HEK293 (cell line): Measurements from ENCODE around the gene RGS19.
"Not testable (repeated sequence)": the region's sequence is repeated elsewhere in the genome, so short reads cannot be mapped to it uniquely, and the experiment has no call there.

Source experiments
- CTCF ChIA-PET: fragments of 350-600 bp; formaldehyde crosslinking; extraction: SDS; loops from one replicate; lab custom pipeline; 2021; ENCODE audit warnings: antibody characterized with exemption; lab: Yijun Ruan, JAX
- POLR2A ChIA-PET: fragments of 300-600 bp; formaldehyde crosslinking; extraction: SDS; loops from one replicate; lab custom pipeline; 2020; ENCODE audit warnings: antibody characterized with exemption, inconsistent platforms; lab: Yijun Ruan, JAX
- H3K27ac ChIP-seq: fragments of 200-500 bp; sonication (Bioruptor generic); 2 replicates; pipeline ENCODE4 v1.5.1; 2014; ENCODE audit warnings: low read depth, low read length, control low read depth, inconsistent platforms; ENCODE audit errors: extremely low read depth
- H3K36me3 ChIP-seq, 2 experiments: fragments of 200-500 bp in 1 of 2; sonication (Bioruptor generic) in 1 of 2; 1 replicate in 1 of 2; 2 replicates in 1 of 2; pipeline ENCODE4 v1.5.1; 2014 to 2017; ENCODE audit warnings: inconsistent platforms in 2 of 2, low read length in 2 of 2; ENCODE audit not compliant: control insufficient read depth in 2 of 2, insufficient read depth in 1 of 2
- H3K4me1 ChIP-seq: fragments of 200-500 bp; sonication (Bioruptor generic); 2 replicates; pipeline ENCODE4 v1.5.1; 2014; ENCODE audit warnings: mild to moderate bottlenecking, low read length, inconsistent platforms; ENCODE audit not compliant: control insufficient read depth, insufficient read depth
- H3K4me3 ChIP-seq: 2 replicates; pipeline ENCODE4 v1.5.1; 2011; ENCODE audit warnings: low read depth, mild to moderate bottlenecking, control low read depth, low read length, moderate library complexity
- H3K9me3 ChIP-seq: fragments of 200-500 bp; sonication (Bioruptor generic); 2 replicates; pipeline ENCODE4 v1.5.1; 2014; ENCODE audit warnings: low read depth, low read length, inconsistent platforms; ENCODE audit not compliant: control insufficient read depth, insufficient read depth
- IKZF3 ChIP-seq: fragments of 450-650 bp; IDR thresholded peaks from 2 replicates; pipeline ENCODE4 v1.5.0; 2018; ENCODE audit warnings: missing biosample characterization, mild to moderate bottlenecking, missing genetic modification characterization, moderate library complexity
- SCRT2 ChIP-seq: fragments of 450-650 bp; formaldehyde crosslinking; IDR thresholded peaks from 2 replicates; pipeline ENCODE4 v1.5.1; 2016; ENCODE audit warnings: missing biosample characterization, missing genetic modification characterization
- ZBTB7A ChIP-seq: fragments of 450-650 bp; formaldehyde crosslinking; IDR thresholded peaks from 2 replicates; pipeline ENCODE4 v1.5.1; 2016; ENCODE audit warnings: low read depth, missing biosample characterization, missing genetic modification characterization
- ZNF16 ChIP-seq: fragments of 450-650 bp; formaldehyde crosslinking; IDR thresholded peaks from 2 replicates; pipeline ENCODE4 v1.5.1; 2016; ENCODE audit warnings: low read depth, missing biosample characterization, missing genetic modification characterization
- ZNF292 ChIP-seq: fragments of 450-650 bp; formaldehyde crosslinking; IDR thresholded peaks from 2 replicates; pipeline ENCODE4 v1.5.1; 2016; ENCODE audit warnings: low read depth, missing biosample characterization, missing genetic modification characterization, borderline replicate concordance
- ZNF623 ChIP-seq: fragments of 450-650 bp; formaldehyde crosslinking; IDR thresholded peaks from 2 replicates; pipeline ENCODE4 v1.5.1; 2016; ENCODE audit warnings: missing biosample characterization, missing genetic modification characterization
- ZNF837 ChIP-seq: fragments of 450-650 bp; formaldehyde crosslinking; IDR thresholded peaks from 2 replicates; pipeline ENCODE4 v1.5.1; 2016; ENCODE audit warnings: missing biosample characterization, missing genetic modification characterization
- TF ChIP-seq, protein P1 (sequence below): fragments of 450-650 bp; formaldehyde crosslinking; IDR thresholded peaks from 2 replicates; pipeline ENCODE4 v1.5.1; 2017; ENCODE audit warnings: missing biosample characterization, missing genetic modification characterization
- TF ChIP-seq, protein P2 (sequence below): fragments of 450-650 bp; IDR thresholded peaks from 2 replicates; pipeline ENCODE4 v1.5.1; 2018; ENCODE audit warnings: missing biosample characterization, missing genetic modification characterization
- TF ChIP-seq, protein P3 (sequence below): fragments of 450-650 bp; formaldehyde crosslinking; conservative IDR thresholded peaks from 2 replicates; pipeline ENCODE4 v1.5.1; 2016; ENCODE audit warnings: low read depth, missing biosample characterization, missing genetic modification characterization
- TF ChIP-seq, protein P4 (sequence below): fragments of 450-650 bp; formaldehyde crosslinking; IDR thresholded peaks from 2 replicates; pipeline ENCODE4 v1.5.1; 2017; ENCODE audit warnings: missing biosample characterization, missing genetic modification characterization

Gene RGS19

DNA sequence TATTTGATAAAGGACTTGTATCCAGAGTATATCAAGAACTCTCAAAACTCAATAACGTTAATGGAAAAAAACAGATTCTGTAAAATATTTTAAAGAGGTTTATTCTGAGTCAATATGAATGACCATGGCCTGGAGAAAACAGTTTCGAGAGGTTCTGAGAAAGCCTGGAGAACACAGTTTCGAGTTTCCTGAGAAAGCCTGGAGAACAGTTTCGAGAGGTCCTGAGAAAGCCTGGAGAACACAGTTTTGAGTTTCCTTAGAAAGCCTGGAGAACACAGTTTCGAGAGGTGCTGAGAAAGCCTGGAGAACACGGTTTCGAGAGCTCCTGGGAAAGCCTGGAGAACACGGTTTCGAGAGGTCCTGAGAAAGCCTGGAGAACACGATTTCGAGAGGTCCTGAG, 43.6 kb upstream of the RGS19 start:
- TF ChIP-seq, protein P1, sequence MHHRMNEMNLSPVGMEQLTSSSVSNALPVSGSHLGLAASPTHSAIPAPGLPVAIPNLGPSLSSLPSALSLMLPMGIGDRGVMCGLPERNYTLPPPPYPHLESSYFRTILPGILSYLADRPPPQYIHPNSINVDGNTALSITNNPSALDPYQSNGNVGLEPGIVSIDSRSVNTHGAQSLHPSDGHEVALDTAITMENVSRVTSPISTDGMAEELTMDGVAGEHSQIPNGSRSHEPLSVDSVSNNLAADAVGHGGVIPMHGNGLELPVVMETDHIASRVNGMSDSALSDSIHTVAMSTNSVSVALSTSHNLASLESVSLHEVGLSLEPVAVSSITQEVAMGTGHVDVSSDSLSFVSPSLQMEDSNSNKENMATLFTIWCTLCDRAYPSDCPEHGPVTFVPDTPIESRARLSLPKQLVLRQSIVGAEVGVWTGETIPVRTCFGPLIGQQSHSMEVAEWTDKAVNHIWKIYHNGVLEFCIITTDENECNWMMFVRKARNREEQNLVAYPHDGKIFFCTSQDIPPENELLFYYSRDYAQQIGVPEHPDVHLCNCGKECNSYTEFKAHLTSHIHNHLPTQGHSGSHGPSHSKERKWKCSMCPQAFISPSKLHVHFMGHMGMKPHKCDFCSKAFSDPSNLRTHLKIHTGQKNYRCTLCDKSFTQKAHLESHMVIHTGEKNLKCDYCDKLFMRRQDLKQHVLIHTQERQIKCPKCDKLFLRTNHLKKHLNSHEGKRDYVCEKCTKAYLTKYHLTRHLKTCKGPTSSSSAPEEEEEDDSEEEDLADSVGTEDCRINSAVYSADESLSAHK (tag by site-specific recombination) = peak; percentile 97
- H3K4me3 ChIP-seq, POLR2A ChIA-PET, H3K36me3 ChIP-seq, H3K27ac ChIP-seq, H3K9me3 ChIP-seq, H3K4me1 ChIP-seq: not testable (repeated sequence)
- CTCF ChIA-PET = interaction anchor here (0.8 to 1.6 kb wide), 2 partner anchors 23 to 38 kb away, joined by 3 to 6 read pairs; no protein-coding TSS in a partner anchor

DNA sequence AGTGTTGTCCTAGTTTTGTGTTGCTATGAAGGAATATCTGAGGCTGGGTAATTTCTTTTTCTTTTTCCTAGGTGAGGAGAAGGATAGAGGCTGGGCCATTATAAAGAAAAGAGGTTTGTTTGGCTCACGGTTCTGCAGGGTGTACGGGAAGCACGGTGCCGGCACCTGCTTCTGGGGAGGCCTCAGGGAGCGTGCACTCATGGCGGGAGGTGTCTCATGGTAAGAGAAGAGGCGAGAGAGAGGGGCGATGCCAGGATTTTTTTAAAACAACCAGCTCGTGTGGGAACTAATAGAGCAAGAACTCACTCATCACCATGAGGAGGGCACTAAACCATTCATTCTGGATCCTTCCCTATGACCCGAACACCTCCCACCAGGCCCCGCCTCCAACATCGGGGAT, 42.3 kb upstream of the RGS19 start:
- Histone ChIP-seq H3K36me3 (no peaks in the 10 kb centered on the region), H3K27ac (no peak overlapping the region), H3K4me1 (no peaks in the 10 kb centered on the region)
- no peak for TF ChIP-seq ZNF16 (tag by site-specific recombination)
- TF ChIP-seq, all 188 proteins: peak for 0
- CTCF ChIA-PET = interaction anchor here (1.1 to 3.5 kb wide), 7 partner anchors 10 to 141 kb away, joined by 3 to 35 read pairs (median 10); partner anchors contain the start of genes LKAAEAR1, PRPF6 and SAMD10
- POLR2A ChIA-PET = interaction anchor here (0.9 kb wide), 1 partner anchor 583 kb away, joined by 5 read pairs; no protein-coding TSS in a partner anchor
- H3K4me3 ChIP-seq = no peak overlapping the region
- H3K9me3 ChIP-seq = no peaks in the 10 kb centered on the region

DNA sequence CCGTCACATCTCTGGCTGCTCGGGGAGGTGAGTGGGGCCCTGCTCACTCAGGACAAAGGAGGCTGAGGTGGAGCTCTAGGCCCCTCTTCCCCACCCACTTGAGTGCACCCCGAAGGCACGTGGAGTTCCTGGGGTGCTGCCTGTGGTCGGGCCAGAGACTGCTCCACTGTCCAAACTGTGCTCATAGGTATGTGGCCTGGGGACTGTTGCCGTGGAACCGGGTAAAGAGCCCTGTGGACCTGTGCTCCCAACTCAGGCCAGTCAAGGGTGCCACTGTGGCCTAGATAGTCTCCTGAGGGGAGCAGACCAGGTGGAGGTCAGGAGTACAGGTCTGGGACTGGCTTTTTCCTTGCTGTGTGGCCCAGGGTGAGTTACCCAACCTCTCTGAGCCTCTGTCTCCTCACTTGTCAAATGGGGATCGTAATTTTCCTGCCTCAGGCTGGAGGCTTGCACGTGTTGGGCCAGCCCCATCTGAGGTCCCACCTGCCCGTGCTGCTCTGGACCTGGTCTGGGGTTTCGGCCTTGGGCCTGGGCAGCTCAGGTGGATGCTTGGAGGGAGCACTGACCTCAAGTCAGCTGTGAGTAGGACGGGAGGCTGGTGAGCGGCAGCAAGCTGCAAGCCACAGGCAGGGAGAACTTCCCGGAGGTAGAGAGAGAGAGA, 40.5 kb upstream of the RGS19 start:
- no peaks in the 10 kb centered on the region for H3K36me3 ChIP-seq
- no peak overlapping the region for H3K27ac ChIP-seq
- H3K4me1 ChIP-seq = no peaks in the 10 kb centered on the region
- H3K4me3 ChIP-seq = no peak overlapping the region
- POLR2A ChIA-PET = interaction anchor here (0.7 to 1.4 kb wide), 3 partner anchors 18 to 1733 kb away, joined by 4 read pairs; partner anchors contain the start of genes PRPF6 and RPS21
- TF ChIP-seq, protein P2, sequence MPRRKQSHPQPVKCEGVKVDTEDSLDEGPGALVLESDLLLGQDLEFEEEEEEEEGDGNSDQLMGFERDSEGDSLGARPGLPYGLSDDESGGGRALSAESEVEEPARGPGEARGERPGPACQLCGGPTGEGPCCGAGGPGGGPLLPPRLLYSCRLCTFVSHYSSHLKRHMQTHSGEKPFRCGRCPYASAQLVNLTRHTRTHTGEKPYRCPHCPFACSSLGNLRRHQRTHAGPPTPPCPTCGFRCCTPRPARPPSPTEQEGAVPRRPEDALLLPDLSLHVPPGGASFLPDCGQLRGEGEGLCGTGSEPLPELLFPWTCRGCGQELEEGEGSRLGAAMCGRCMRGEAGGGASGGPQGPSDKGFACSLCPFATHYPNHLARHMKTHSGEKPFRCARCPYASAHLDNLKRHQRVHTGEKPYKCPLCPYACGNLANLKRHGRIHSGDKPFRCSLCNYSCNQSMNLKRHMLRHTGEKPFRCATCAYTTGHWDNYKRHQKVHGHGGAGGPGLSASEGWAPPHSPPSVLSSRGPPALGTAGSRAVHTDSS (tag by site-specific recombination) = no peak
- TF ChIP-seq, all 188 proteins: peak for 0
- CTCF ChIA-PET = interaction anchor here (0.6 to 3.5 kb wide), 27 partner anchors 8 to 1410 kb away, joined by 3 to 35 read pairs (median 5); partner anchors contain the start of genes LKAAEAR1, PRPF6 and SAMD10
- no peaks in the 10 kb centered on the region for H3K9me3 ChIP-seq

DNA sequence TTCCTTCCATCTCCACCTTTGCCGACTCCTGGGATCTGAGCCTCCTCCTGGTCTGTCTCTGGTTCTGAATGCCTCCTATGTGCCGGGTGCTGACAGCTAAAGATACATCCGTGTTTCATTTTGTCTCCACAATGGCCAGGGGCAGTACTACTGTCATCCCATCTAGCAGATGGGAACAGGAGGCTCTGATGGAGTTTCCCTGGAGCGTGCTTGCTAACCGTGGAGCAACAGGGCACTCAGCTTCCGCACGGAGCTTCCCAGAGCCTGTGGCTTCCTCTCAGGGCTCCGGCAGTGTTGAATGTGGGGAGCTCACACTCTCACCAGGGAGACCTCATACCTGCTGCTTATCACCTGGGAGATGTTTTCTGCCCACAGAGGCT, 40.0 kb upstream of the RGS19 start:
- ChIA-PET CTCF (interaction anchor here (0.6 to 3.5 kb wide), 13 partner anchors 9 to 581 kb away, joined by 3 to 35 read pairs (median 5); partner anchors contain the start of genes LKAAEAR1, PRPF6 and SAMD10), POLR2A (no interaction called here)
- TF ChIP-seq ZBTB7A (tag by site-specific recombination) = no peak
- TF ChIP-seq ZNF292 = no peak
- TF ChIP-seq ZNF837 = no peak
- TF ChIP-seq, protein P3, sequence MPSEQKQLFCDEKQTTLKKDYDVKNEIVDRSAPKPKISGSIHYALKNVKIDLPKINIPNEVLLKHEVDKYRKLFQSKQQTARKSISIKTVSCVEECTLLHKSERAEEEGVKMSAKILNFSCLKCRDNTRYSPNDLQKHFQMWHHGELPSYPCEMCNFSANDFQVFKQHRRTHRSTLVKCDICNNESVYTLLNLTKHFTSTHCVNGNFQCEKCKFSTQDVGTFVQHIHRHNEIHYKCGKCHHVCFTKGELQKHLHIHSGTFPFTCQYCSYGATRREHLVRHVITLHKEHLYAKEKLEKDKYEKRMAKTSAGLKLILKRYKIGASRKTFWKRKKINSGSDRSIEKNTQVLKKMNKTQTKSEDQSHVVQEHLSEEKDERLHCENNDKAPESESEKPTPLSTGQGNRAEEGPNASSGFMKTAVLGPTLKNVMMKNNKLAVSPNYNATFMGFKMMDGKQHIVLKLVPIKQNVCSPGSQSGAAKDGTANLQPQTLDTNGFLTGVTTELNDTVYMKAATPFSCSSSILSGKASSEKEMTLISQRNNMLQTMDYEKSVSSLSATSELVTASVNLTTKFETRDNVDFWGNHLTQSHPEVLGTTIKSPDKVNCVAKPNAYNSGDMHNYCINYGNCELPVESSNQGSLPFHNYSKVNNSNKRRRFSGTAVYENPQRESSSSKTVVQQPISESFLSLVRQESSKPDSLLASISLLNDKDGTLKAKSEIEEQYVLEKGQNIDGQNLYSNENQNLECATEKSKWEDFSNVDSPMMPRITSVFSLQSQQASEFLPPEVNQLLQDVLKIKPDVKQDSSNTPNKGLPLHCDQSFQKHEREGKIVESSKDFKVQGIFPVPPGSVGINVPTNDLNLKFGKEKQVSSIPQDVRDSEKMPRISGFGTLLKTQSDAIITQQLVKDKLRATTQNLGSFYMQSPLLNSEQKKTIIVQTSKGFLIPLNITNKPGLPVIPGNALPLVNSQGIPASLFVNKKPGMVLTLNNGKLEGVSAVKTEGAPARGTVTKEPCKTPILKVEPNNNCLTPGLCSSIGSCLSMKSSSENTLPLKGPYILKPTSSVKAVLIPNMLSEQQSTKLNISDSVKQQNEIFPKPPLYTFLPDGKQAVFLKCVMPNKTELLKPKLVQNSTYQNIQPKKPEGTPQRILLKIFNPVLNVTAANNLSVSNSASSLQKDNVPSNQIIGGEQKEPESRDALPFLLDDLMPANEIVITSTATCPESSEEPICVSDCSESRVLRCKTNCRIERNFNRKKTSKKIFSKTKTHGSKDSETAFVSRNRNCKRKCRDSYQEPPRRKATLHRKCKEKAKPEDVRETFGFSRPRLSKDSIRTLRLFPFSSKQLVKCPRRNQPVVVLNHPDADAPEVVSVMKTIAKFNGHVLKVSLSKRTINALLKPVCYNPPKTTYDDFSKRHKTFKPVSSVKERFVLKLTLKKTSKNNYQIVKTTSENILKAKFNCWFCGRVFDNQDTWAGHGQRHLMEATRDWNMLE = no peak
- no peak for TF ChIP-seq ZNF623 (tag by site-specific recombination)
- TF ChIP-seq, protein P4, sequence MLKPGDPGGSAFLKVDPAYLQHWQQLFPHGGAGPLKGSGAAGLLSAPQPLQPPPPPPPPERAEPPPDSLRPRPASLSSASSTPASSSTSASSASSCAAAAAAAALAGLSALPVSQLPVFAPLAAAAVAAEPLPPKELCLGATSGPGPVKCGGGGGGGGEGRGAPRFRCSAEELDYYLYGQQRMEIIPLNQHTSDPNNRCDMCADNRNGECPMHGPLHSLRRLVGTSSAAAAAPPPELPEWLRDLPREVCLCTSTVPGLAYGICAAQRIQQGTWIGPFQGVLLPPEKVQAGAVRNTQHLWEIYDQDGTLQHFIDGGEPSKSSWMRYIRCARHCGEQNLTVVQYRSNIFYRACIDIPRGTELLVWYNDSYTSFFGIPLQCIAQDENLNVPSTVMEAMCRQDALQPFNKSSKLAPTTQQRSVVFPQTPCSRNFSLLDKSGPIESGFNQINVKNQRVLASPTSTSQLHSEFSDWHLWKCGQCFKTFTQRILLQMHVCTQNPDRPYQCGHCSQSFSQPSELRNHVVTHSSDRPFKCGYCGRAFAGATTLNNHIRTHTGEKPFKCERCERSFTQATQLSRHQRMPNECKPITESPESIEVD (tag by site-specific recombination) = no peak
- peak; percentile 67 for TF ChIP-seq IKZF3 (tag by site-specific recombination)
- TF ChIP-seq SCRT2 (tag by site-specific recombination) = peak; percentile 35; the same call in 1 of the 2 replicates
- H3K4me3 ChIP-seq = no peak overlapping the region
- H3K36me3 ChIP-seq = no peaks in the 10 kb centered on the region
- H3K27ac ChIP-seq = no peak overlapping the region
- H3K9me3 ChIP-seq = no peaks in the 10 kb centered on the region
- H3K4me1 ChIP-seq = no peaks in the 10 kb centered on the region

DNA sequence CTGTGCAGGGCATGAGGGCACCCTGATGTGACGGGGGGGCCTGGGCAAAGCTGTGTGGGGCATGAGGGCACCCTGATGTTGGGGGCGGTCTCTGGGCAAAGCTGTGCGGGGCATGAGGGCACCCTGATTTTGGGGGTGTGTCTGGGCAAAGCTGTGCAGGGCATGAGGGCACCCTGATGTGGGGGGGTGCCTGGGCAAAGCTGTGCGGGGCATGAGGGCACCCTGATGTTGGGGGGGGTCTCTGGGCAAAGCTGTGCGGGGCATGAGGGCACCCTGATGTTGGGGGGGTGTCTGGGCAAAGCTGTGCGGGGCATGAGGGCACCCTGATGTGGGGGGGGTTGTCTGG, 38.1 kb upstream of the RGS19 start:
- CTCF ChIA-PET, H3K36me3 ChIP-seq, H3K9me3 ChIP-seq, H3K4me3 ChIP-seq, H3K27ac ChIP-seq, POLR2A ChIA-PET, H3K4me1 ChIP-seq: not testable (repeated sequence)
